ENCODE results near the gene ISCA2.
"Not testable (repeated sequence)": the region's sequence is repeated elsewhere in the genome, so short reads cannot be mapped to it uniquely, and the experiment has no call there.

The ISCA2 gene

DNA sequence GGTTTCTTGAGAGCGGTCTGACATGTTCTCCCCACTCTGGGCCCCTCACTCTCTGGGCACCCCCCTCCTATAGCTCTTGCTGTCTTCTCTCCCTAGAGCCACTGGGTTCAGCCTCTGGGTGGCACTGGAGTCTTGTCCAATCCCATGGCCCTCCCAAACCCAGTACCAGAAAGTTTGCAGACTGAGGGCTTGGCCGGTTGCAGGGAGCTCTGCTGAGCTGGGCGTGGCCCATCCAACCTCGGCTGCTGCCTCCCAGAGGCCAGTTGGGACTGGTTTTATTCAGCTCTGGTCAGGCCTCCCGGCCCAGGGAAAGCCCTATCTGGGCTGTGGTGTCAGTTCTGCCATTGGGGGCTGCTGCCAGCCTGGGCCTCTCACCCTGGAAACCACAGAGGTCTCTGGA lies 37.9 kb downstream of the ISCA2 start:
- DNase-seq = no peak

DNA sequence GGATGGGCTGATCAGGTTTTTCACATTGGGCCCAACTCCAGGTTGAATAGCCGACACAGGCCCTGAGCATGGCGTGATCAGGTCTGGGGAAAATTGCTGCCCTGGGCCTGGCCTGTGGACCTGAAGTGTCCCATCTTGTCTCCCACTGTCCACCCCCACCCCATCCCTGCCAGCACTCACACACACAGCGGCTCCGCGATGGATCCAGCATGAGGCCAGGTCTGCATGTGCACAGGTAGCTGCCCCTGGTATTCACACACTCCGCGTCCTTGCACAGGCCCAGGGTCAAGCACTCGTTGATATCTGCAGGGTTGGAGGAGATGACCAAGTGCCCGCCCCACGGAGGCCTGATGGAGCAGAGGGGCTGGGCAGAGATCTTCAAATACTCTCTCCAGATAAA lies 38.7 kb downstream of the ISCA2 start:
- DNase-seq = no peak

DNA sequence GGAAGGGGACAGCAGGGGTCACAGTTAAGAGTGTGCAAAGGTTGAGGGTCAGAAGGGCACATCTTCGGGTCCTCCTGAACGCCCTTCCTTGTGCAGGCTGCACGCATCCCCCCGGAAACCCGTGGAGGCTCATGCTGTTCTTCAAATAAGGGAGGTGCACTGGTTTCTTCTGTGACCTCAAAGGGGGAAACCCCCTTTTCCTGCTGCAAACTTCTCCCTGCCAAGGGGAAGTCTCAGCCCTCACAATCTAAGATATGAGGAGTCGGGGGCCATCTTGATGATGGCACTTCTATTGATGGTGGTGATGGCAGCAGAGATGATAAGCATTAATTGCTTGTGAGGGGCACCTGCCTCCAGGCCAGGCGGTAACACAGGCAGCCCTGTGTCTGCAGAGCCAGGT lies 40.0 kb downstream of the ISCA2 start:
- DNase-seq = no peak

DNA sequence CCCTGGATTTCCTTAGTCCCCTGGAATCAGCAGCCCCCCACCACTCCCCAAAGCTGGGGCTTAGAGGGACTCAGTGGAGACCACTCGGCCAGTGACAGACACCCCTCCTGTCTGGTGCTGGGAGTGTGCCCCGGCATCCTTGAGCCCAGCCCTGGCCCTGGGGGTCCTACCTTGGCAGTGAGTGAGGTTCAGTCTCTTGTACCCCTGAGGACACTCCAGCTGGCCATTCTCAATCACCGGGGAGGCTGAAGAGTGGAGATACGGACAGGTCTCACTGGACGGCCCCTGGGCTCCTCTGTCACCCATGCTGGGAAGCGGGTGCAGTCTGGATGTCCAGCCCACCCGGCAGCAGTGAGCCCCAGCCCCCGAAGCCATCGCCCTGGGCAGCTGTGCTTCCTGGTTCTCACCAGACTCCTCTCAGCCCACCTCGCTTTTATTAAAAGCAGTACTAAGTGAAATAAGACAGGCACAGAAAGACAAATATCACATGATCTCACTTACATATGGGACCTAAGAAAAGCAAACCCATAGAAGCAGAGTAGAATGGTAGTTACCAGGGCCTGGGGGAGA lies 42.3 kb downstream of the ISCA2 start:
- no peak for DNase-seq

- not testable (repeated sequence) for DNase-seq
Measured at GRCh38 chr14:74536336-74536735, 42.8 kb downstream of the ISCA2 start.

- no peak for DNase-seq
Measured at GRCh38 chr14:74538411-74539391, 45.1 kb downstream of the ISCA2 start.

GRCh38 chr14:74539503-74539902 lies 45.9 kb downstream of the ISCA2 start:
- DNase-seq = no peak

DNA sequence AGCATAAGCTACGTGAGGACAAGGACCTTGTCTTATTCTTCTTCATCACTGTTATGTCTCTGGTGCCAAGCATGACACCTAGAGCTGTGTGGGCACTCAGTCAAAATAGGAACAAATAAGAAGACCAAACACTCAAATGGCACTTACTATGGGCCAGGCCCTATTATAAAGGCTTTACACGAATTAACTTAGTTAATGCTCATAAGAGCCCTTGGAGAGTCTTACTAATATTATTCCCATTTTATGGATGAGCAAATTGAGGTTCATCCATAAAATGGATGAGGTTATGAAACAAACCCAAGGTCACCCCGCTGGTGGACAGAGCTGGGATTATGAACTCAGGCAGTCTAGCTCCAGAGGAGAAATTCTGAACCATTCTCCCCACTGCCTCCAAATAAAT lies 47.7 kb downstream of the ISCA2 start:
- DNase-seq = no peak

GRCh38 chr14:74542056-74542685 lies 48.6 kb downstream of the ISCA2 start:
- no peak for DNase-seq

DNA sequence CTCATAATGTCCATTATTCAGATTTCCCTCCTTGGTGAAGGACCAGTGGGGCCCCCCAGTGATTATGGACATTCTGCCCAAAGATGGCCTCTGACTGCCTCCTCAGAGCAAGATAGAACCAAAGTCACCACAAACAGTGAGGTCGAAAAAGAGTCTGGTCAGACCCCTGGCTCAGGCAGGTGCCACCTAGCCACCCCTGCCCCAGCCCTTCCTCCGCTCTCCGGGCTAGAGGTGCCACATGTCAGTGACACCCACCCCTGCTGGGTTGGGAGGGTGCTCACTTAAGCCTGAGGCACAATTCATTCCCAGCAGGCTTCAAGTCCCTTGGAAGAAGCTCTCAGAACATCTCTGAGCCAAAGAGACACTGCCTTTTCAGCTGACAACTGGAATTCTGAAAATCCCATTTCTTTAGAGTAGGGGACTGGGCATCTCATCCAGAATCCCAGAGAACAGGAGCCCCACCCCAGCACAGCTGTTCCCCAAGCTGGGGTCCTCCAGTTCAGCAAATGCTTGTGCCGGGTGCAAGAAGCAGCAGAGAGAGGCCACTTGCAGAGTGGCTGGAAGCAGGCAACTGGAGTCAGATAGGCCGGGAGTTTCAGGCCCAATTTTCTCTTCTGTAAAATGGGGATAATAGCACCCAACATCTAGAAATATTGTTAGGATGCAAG lies 50.3 kb downstream of the ISCA2 start:
- DNase-seq = no peak

DNA sequence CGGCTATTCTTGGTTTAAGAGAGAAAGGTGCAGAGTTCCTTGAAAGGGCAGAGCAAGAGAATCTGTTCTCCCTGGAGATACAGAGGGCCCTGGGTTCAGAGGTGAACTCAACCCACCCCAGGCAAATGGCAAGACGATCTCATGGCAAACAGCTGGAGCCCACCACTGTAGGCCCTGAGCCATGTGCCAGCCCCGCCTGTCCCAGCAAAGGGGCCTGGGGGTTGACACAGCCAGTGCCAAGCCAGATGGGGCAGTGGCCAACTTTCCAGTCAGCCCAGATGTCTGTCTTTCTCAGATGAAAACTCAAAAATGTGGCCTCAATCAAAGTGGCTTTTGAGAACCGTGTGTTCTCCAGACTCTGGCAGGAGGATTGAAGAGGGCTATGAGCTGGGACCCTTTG lies 51.8 kb downstream of the ISCA2 start:
- no peak for DNase-seq

DNA sequence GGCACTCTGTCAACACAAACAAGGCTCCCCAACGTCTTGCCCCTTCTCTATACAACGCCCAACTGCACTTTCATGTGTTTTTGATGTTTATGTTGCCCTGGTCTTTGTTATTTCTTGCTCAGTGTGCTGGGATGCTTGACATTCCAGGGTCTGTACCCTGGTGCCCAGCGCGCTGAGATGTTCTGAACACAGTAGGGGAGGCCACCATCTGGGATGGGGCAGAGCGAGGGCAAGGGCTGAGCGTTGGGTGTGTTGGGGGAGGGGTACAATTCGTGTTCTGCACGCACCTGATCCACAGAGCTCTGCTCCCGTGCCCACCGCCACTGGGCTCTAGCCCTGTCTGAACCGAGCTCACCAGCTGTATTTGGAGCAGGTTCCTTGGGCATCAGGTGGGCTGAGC lies 52.9 kb downstream of the ISCA2 start:
- no peak for DNase-seq

Measured in GF-D8 (cell line).